SJCRH30 (cell line): Measurements from ENCODE around the gene EPDR1. TPM values are rescaled to one million over a fixed set of nuclear protein-coding genes. Genes with fewer than 3 reads are reported as not detected.
"Not testable (repeated sequence)": the region's sequence is repeated elsewhere in the genome, so short reads cannot be mapped to it uniquely, and the experiment has no call there.

Experiments
- DNase-seq, 2 experiments: peaks; one replicate each; pipeline ENCODE4 v3.0.0-alpha.2; 2015 to 2020
- H3K27ac ChIP-seq: fragments of 250-450 bp; sonication (Bioruptor Pico); 2 replicates; pipeline ENCODE4 v1.5.1; 2020; ENCODE audit warnings: mild to moderate bottlenecking, moderate library complexity
- H3K27me3 ChIP-seq: fragments of 250-450 bp; sonication (Bioruptor Pico); 2 replicates; pipeline ENCODE4 v1.5.1; 2020; ENCODE audit warnings: mild to moderate bottlenecking, moderate library complexity
- H3K36me3 ChIP-seq: fragments of 250-450 bp; sonication (Bioruptor Pico); 2 replicates; pipeline ENCODE4 v1.5.1; 2020; ENCODE audit warnings: mild to moderate bottlenecking, moderate library complexity
- H3K4me1 ChIP-seq: fragments of 250-450 bp; sonication (Bioruptor Pico); 2 replicates; pipeline ENCODE4 v1.5.1; 2020; ENCODE audit warnings: mild to moderate bottlenecking, moderate library complexity
- H3K4me3 ChIP-seq: fragments of 250-450 bp; sonication (Bioruptor Pico); 2 replicates; pipeline ENCODE4 v1.5.1; 2020; ENCODE audit warnings: mild to moderate bottlenecking, moderate library complexity
- H3K9me3 ChIP-seq: fragments of 250-450 bp; sonication (Bioruptor Pico); replicated peaks from 2 replicates; pipeline ENCODE4 v1.5.1; 2020; ENCODE audit warnings: mild to moderate bottlenecking, moderate library complexity
- total RNA-seq: library from RNA; depleted of rRNA; stranded (reverse); fragments of >200 nt; shearing (Covaris generic); gene quantifications from 2 replicates; pipeline ENCODE4 v1.2.3, GENCODE V29; 2014

Gene EPDR1
- total RNA-seq, 1 experiment from 2014 or later: 23.3 TPM

GRCh38 chr7:37945336-37945735 lies 24.9 kb downstream of the EPDR1 start:
- Histone ChIP-seq H3K36me3 (no peaks in the 10 kb centered on the region), H3K27me3 (no peaks in the 10 kb centered on the region), H3K4me3 (no peak overlapping the region), H3K9me3 (0 out of 2 replicates have a peak, but pooled peaks cover 2% of the 10 kb centered on the region), H3K4me1 (peaks cover 34% of the 10 kb centered on the region), H3K27ac (peak overlapping the region; percentile 90)
- DNase-seq: peak; percentile 31 to 47

DNA sequence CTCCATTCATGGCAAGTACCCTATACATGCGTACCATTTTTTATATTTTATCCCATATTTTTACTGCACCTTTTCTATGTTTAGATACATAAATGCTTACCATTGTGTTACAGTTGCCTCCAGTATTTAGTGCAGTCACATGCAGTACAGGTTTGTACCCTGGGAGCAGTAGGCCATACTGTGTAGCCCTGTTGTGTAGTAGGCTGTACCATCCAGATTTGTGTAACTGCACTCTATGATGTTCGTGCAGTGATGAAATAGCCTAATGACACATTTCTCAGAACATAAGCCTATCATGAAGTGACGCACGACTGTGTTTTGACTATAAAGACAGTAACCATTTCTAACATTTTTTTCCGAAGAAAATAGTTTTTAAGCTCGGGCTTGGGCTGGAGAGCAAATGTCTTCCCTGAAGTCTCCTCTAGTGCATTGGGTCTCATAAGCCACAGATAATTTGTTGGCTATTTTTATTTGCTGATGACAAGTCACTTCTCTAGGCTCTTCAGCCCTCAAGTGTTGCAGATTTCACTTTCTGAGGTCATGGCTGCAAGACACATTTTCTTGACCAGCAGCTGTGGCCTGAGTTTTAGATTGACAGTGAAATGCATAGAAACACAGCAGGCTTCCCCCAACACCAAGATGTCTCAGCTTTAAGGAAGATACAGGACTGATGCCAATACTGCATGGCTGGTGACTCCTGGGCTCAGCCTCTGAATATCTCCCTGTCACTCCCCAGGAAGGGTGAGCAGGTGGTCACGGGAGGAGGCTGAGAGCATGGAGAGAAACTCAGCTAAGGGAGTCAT lies 26.9 kb downstream of the EPDR1 start:
- H3K36me3 ChIP-seq: no peaks in the 10 kb centered on the region
- H3K4me1 ChIP-seq: peaks cover 29% of the 10 kb centered on the region
- no peak overlapping the region for H3K27ac ChIP-seq
- H3K9me3 ChIP-seq: 0 out of 2 replicates have a peak, but pooled peaks cover 2% of the 10 kb centered on the region
- no peak for DNase-seq
- no peaks in the 10 kb centered on the region for H3K27me3 ChIP-seq
- H3K4me3 ChIP-seq: no peak overlapping the region

GRCh38 chr7:37947941-37948210 lies 27.4 kb downstream of the EPDR1 start:
- H3K36me3 ChIP-seq: no peaks in the 10 kb centered on the region
- DNase-seq: no peak
- no peak overlapping the region for H3K27ac ChIP-seq
- H3K9me3 ChIP-seq: 0 out of 2 replicates have a peak, but pooled peaks cover 2% of the 10 kb centered on the region
- H3K4me1 ChIP-seq: peaks cover 26% of the 10 kb centered on the region
- no peak overlapping the region for H3K4me3 ChIP-seq
- no peaks in the 10 kb centered on the region for H3K27me3 ChIP-seq

- Histone ChIP-seq H3K27ac (no peak overlapping the region), H3K9me3 (no peaks in the 10 kb centered on the region), H3K36me3 (no peaks in the 10 kb centered on the region), H3K4me1 (no peaks in the 10 kb centered on the region), H3K4me3 (no peak overlapping the region), H3K27me3 (no peaks in the 10 kb centered on the region)
- DNase-seq: no peak
Observed at GRCh38 chr7:37952240-37952639, 31.8 kb downstream of the EPDR1 start.

DNA sequence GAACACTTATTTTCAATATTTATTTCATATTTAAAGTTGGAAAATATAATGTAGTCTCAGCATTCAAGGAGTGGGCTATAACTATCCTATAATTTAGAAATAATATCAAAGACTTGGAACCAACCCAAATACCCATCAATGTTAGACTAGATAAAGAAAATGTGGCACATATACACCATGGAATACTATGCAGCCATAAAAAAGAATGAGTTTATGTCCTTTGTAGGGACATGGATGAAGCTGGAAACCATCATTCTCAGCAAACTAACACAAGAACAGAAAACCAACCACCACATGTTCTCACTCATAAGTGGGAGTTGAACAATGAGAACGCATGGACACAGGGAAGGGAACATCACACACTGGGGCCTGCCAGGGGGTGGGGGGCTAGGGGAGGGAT lies 33.8 kb downstream of the EPDR1 start:
- not testable (repeated sequence) for H3K27ac ChIP-seq, H3K4me1 ChIP-seq

DNA sequence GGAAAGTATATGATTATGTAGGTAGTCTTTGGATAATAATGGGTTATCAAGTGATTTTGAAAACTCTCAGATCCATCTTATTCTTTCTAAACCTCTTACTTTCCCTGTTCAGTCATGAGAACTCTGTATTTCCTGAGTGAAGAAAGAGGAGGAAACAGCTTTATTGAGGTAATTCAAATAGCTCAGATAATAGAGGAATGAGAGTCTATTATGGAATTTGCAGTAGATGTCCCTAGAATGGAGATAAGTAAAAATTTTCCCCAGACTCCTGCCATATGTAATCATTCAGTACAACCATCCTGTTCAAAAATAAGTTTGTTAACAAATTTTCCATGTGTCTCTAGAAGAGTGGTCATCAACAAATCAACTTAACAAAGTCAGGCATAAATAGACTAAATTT lies 36.4 kb downstream of the EPDR1 start:
- no peak for DNase-seq
- no peak overlapping the region for H3K4me3 ChIP-seq
- H3K27me3 ChIP-seq: no peaks in the 10 kb centered on the region
- H3K27ac ChIP-seq: no peak overlapping the region
- no peaks in the 10 kb centered on the region for H3K4me1 ChIP-seq
- no peaks in the 10 kb centered on the region for H3K9me3 ChIP-seq
- H3K36me3 ChIP-seq: no peaks in the 10 kb centered on the region

More for the DNA sequence above, 33.8 kb downstream of the EPDR1 start:
- H3K4me3 ChIP-seq, DNase-seq, H3K27me3 ChIP-seq, H3K9me3 ChIP-seq, H3K36me3 ChIP-seq: not testable (repeated sequence)

- H3K4me1 ChIP-seq: no peaks in the 10 kb centered on the region
- no peak for DNase-seq
- H3K27me3 ChIP-seq: no peaks in the 10 kb centered on the region
Observed at GRCh38 chr7:37957221-37957970, 37.0 kb downstream of the EPDR1 start.

GRCh38 chr7:37960483-37960882 lies 40.0 kb downstream of the EPDR1 start:
- Histone ChIP-seq H3K27me3 (no peaks in the 10 kb centered on the region), H3K27ac (no peak overlapping the region)
- no peak for DNase-seq

More at GRCh38 chr7:37957221-37957970, 37.0 kb downstream of the EPDR1 start:
- Histone ChIP-seq H3K27ac (no peak overlapping the region), H3K9me3 (no peaks in the 10 kb centered on the region), H3K36me3 (no peaks in the 10 kb centered on the region), H3K4me3 (no peak overlapping the region)

DNA sequence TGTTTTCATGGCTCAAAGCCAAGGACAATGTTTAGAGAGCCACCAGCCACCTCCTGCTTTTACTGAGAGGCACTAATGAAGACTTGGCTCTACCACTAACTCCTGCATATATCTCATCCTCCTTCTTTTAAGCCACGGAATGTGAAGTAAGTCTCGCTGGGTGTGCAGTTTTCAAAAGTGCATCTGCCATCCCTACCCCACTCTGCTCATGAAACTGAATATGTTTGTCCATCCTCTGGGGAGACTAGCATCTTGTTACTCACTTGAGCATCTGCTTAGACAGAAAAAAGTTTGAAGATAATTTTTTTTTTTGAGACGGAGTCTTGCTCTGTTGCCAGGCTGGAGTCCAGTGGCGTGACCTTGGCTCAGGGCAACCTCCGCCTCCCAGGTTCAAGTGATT lies 40.8 kb downstream of the EPDR1 start:
- Histone ChIP-seq H3K27me3 (no peaks in the 10 kb centered on the region), H3K4me1 (no peaks in the 10 kb centered on the region), H3K4me3 (no peak overlapping the region), H3K27ac (no peak overlapping the region), H3K36me3 (no peaks in the 10 kb centered on the region), H3K9me3 (no peaks in the 10 kb centered on the region)
- DNase-seq: no peak

More at GRCh38 chr7:37960483-37960882, 40.0 kb downstream of the EPDR1 start:
- H3K4me1 ChIP-seq: no peaks in the 10 kb centered on the region
- no peaks in the 10 kb centered on the region for H3K9me3 ChIP-seq
- no peak overlapping the region for H3K4me3 ChIP-seq
- H3K36me3 ChIP-seq: no peaks in the 10 kb centered on the region

DNA sequence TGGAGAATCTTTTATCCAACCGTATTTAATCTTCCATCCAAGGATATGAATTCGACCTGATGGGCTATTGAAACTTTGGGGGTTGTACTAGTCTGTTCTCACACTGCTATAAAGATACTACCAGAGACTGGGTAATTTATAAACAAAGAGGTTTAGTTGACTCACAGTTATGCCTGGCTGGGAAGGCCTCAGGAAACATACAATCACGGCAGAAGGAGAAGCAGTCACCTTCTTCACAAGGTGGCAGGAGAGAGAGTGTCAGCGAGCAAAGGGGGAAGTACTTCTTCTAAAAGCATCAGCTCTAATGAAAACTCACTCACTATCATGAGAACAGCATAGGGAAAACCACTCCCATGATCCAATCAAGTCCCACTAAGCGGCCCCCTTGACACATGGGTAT lies 43.8 kb downstream of the EPDR1 start:
- Histone ChIP-seq H3K9me3 (0 out of 2 replicates have a peak, but pooled peaks cover under 1% of the 10 kb centered on the region), H3K4me1 (no peaks in the 10 kb centered on the region), H3K27ac (no peak overlapping the region), H3K4me3 (no peak overlapping the region), H3K36me3 (no peaks in the 10 kb centered on the region), H3K27me3 (no peaks in the 10 kb centered on the region)
- no peak for DNase-seq

GRCh38 chr7:37970211-37970610 lies 49.8 kb downstream of the EPDR1 start:
- H3K9me3 ChIP-seq: peaks cover 3% of the 10 kb centered on the region; the same call in 1 of the 2 replicates
- DNase-seq: no peak
- no peaks in the 10 kb centered on the region for H3K27me3 ChIP-seq
- H3K36me3 ChIP-seq: no peaks in the 10 kb centered on the region
- H3K4me3 ChIP-seq: no peak overlapping the region
- H3K27ac ChIP-seq: no peak overlapping the region
- H3K4me1 ChIP-seq: no peaks in the 10 kb centered on the region

DNA sequence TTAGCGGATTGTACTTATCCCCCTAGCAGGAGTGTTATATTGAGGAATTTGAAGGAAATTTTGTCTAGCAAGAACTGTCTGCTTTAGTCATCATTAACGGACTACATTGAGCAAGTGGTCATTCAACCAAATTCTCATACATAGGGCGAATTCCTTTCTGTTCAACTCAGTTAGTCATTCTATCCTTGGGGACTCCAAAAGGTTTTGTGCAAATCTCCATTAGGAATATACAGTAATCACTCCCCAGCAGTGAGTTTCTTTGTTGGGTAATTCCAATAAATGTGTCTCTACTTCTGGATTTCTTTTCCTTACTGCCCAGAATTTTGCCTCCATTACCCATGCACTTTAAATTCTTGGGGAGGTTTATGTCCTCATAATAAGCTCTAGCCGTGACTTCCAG lies 51.1 kb downstream of the EPDR1 start:
- DNase-seq: no peak
- H3K4me1 ChIP-seq: no peaks in the 10 kb centered on the region
- H3K9me3 ChIP-seq: peaks cover 3% of the 10 kb centered on the region; the same call in 1 of the 2 replicates
- no peak overlapping the region for H3K4me3 ChIP-seq
- no peak overlapping the region for H3K27ac ChIP-seq
- H3K27me3 ChIP-seq: no peaks in the 10 kb centered on the region
- no peaks in the 10 kb centered on the region for H3K36me3 ChIP-seq

DNA sequence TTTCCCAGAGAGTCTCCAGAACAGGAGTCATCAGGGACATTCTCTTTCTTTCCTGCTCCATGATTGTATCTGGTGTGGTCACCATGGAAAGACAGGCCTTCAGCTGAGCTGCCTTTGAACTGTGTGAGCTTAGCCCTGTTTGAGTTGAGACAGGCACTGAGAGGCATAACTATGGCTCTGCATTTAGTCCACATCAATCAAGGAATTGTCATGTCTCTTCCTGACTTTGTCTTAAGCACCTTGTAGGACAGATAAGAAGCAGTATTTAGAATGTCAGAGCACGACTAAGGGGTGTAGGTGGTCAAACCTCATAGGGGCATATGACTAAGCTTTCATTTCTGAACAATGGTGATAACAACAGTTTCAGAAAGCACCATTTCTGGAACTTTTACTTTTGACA lies 53.5 kb downstream of the EPDR1 start:
- H3K9me3 ChIP-seq: peaks cover 3% of the 10 kb centered on the region; the same call in 1 of the 2 replicates
- H3K27ac ChIP-seq: no peak overlapping the region
- H3K27me3 ChIP-seq: no peaks in the 10 kb centered on the region
- H3K4me3 ChIP-seq: no peak overlapping the region
- no peak for DNase-seq
- H3K36me3 ChIP-seq: no peaks in the 10 kb centered on the region
- no peaks in the 10 kb centered on the region for H3K4me1 ChIP-seq

- H3K4me3 ChIP-seq: no peak overlapping the region
Observed at GRCh38 chr7:37974711-37975110, 54.3 kb downstream of the EPDR1 start.

GRCh38 chr7:37977243-37977642 lies 56.8 kb downstream of the EPDR1 start:
- Histone ChIP-seq H3K9me3 (no peaks in the 10 kb centered on the region; the same call in 1 of the 2 replicates), H3K4me3 (no peak overlapping the region)
- no peak for DNase-seq

More at GRCh38 chr7:37974711-37975110, 54.3 kb downstream of the EPDR1 start:
- DNase-seq: peak in 1 of 2 experiments; percentile 14
- Histone ChIP-seq H3K27me3 (no peaks in the 10 kb centered on the region), H3K4me1 (no peaks in the 10 kb centered on the region), H3K27ac (no peak overlapping the region), H3K9me3 (no peaks in the 10 kb centered on the region; the same call in 1 of the 2 replicates), H3K36me3 (no peaks in the 10 kb centered on the region)

More at GRCh38 chr7:37977243-37977642, 56.8 kb downstream of the EPDR1 start:
- Histone ChIP-seq H3K27ac (no peak overlapping the region), H3K27me3 (no peaks in the 10 kb centered on the region), H3K36me3 (no peaks in the 10 kb centered on the region), H3K4me1 (no peaks in the 10 kb centered on the region)
